Measurements from ENCODE around the gene PYROXD2. TPM values are rescaled to one million over a fixed set of nuclear protein-coding genes. Genes with fewer than 3 reads are reported as not detected.

Gene PYROXD2
- total RNA-seq, 1 donor from 2014 or later, result 7.1 TPM

DNA sequence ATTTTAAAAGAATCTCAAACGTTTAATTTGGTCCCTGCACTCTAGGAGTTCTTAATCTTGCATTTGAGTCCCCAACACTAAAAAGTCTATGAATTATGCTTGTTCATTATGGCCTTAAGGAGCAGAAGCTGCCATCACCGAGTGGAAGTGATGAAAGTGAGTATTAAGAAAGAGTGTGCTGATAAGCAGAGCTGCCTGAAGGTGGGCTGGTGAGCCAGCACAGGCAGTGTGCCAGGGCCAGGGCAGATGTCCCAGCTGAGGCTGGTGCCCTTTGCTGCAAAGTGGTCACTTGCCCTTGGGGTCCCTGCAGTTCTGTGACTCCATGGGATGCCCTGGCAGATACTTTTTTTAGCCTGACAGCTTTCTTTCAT is 74.1 kb downstream of the PYROXD2 start:
- intact Hi-C loops (cut with DNase I), result no loop called here
- DNase-seq (ENCODE audit: extremely low spot score in 2 of 2), result no peak

DNA sequence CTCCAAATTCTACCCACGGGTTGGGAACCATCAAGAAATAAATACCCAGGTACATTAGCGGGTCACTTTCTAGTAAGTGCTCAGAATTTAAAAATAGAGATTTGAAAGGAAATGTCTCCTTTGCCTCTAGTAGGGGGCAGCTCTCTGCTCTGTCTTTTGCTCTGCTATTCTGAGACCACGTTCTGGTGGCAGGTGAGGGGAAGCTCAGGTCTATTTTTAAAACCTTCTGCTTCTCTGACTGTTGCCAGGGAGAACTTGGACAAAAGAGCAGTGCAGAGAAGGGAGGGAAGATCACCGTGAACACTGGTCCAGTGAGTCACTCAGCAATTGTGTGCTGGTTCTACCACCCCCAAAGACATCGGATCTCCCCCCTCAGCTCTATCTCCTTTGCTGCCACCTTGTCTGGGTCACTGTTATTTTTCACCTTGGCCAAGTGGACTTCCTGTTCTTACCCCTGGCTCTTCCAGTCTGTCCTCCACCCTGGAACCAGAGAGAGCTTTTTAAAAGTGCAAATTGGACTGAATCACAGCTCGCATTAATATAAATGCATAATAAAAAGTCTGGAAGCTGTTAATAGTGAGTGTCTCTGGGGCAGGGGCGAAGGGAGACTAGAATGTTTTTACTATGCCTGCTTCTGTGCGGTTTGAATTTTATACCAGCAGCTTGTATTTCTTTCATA is 74.6 kb downstream of the PYROXD2 start:
- no peaks in the 10 kb centered on the region for H3K36me3 ChIP-seq
- TF ChIP-seq, protein P1, sequence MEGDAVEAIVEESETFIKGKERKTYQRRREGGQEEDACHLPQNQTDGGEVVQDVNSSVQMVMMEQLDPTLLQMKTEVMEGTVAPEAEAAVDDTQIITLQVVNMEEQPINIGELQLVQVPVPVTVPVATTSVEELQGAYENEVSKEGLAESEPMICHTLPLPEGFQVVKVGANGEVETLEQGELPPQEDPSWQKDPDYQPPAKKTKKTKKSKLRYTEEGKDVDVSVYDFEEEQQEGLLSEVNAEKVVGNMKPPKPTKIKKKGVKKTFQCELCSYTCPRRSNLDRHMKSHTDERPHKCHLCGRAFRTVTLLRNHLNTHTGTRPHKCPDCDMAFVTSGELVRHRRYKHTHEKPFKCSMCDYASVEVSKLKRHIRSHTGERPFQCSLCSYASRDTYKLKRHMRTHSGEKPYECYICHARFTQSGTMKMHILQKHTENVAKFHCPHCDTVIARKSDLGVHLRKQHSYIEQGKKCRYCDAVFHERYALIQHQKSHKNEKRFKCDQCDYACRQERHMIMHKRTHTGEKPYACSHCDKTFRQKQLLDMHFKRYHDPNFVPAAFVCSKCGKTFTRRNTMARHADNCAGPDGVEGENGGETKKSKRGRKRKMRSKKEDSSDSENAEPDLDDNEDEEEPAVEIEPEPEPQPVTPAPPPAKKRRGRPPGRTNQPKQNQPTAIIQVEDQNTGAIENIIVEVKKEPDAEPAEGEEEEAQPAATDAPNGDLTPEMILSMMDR (IDR thresholded peaks at IDR 0.05), result no peak
- peaks cover 22% of the 10 kb centered on the region for H3K4me1 ChIP-seq
- H3K27ac ChIP-seq, result no peak overlapping the region
- no peaks in the 10 kb centered on the region for H3K27me3 ChIP-seq
- H3K9me3 ChIP-seq, result no peaks in the 10 kb centered on the region
- H3K4me3 ChIP-seq, result no peak overlapping the region
- DNase-seq (ENCODE audit: extremely low spot score in 2 of 2), result no peak
- intact Hi-C loops (cut with DNase I), result no loop called here

More for the DNA sequence above, 74.1 kb downstream of the PYROXD2 start:
- TF ChIP-seq, protein P1 (IDR thresholded peaks at IDR 0.05), result no peak
- TF ChIP-seq POLR2AphosphoS5 (IDR thresholded peaks at IDR 0.05; ENCODE audit: insufficient read depth in 1 of 2, low read depth in 1 of 2) (no peak), POLR2A (IDR thresholded peaks at IDR 0.05) (no peak)
- Histone ChIP-seq H3K27ac (no peak overlapping the region), H3K4me3 (no peak overlapping the region), H3K36me3 (no peaks in the 10 kb centered on the region), H3K27me3 (no peaks in the 10 kb centered on the region), H3K9me3 (no peaks in the 10 kb centered on the region), H3K4me1 (peaks cover 25% of the 10 kb centered on the region)

DNA sequence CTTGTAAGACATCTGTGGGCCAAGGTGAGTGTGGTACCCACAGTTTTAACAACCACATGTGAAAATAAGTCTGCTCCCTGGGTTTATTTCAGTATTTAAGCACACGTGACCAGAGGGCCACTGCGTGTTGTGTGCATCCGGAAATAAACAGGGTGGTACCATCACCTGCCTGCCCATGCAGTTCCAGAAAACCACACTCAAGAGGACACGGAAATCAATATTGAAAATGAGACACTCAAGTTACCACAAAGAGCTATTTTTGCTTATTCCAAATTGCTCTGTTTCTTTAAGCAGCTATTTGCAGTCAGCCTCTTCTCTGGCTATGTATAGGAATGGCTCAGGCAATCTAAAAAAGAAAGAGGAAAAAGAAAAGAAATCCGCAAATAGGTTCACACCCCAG is 75.2 kb downstream of the PYROXD2 start:
- H3K4me3 ChIP-seq, result no peak overlapping the region
- H3K4me1 ChIP-seq, result peaks cover 16% of the 10 kb centered on the region
- no peak for DNase-seq (ENCODE audit: extremely low spot score in 2 of 2)
- no peaks in the 10 kb centered on the region for H3K27me3 ChIP-seq
- TF ChIP-seq POLR2AphosphoS5 (IDR thresholded peaks at IDR 0.05; ENCODE audit: insufficient read depth in 1 of 2, low read depth in 1 of 2) (no peak), POLR2A (IDR thresholded peaks at IDR 0.05) (no peak)
- TF ChIP-seq, protein P1 (IDR thresholded peaks at IDR 0.05), result no peak
- intact Hi-C loops (cut with DNase I), result no loop called here
- no peak overlapping the region for H3K27ac ChIP-seq
- H3K36me3 ChIP-seq, result no peaks in the 10 kb centered on the region
- no peaks in the 10 kb centered on the region for H3K9me3 ChIP-seq

DNA sequence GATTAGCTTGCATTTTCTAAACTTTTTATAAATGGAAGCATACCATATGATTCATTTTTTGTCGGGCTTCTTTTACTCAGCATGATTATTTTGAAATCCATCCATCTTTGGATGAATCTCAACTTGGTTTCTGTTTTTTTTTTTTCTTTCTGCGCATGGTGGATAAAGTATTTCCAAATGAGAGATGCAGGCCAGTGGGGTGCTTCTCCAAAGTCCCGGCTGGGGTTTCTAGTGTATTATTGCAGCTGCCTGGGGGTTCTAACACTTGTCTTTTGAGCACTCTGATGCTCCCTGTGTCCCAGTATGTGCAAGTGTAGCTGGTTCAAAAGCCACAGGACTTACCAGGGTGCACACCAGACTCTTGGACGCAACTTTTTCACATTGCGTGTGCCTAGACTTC is 76.1 kb downstream of the PYROXD2 start:
- TF ChIP-seq POLR2AphosphoS5 (IDR thresholded peaks at IDR 0.05; ENCODE audit: insufficient read depth in 1 of 2, low read depth in 1 of 2) (no peak), POLR2A (IDR thresholded peaks at IDR 0.05) (no peak)
- TF ChIP-seq, protein P1 (IDR thresholded peaks at IDR 0.05), result no peak
- intact Hi-C loops (cut with DNase I), result no loop called here
- H3K4me3 ChIP-seq, result no peak overlapping the region
- H3K4me1 ChIP-seq, result peaks cover 13% of the 10 kb centered on the region
- H3K27me3 ChIP-seq, result no peaks in the 10 kb centered on the region
- no peak for DNase-seq (ENCODE audit: extremely low spot score in 2 of 2)
- H3K36me3 ChIP-seq, result no peaks in the 10 kb centered on the region
- no peak overlapping the region for H3K27ac ChIP-seq
- H3K9me3 ChIP-seq, result no peaks in the 10 kb centered on the region

DNA sequence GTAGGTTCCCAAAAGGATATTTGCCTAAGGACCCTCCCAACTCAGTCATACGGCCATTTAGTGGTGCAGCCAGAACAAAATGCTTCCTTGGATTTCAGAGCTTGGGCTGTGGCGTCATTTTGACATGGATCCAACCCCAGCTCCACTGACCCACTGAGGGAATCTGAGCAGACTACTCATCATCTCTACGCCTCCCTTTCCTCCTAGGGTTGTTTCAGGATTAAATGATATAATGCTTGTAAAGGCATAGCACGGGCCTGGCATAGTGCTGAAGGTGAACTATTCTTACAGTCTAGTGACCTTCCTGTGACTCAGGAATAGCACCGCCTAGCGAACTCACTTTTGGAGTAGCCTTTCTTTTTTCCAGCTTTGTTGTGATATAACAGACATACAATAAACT is 76.7 kb downstream of the PYROXD2 start:
- Histone ChIP-seq H3K9me3 (no peaks in the 10 kb centered on the region), H3K4me3 (no peak overlapping the region), H3K36me3 (no peaks in the 10 kb centered on the region), H3K27me3 (no peaks in the 10 kb centered on the region), H3K4me1 (peaks cover 13% of the 10 kb centered on the region), H3K27ac (no peak overlapping the region)
- no peak for DNase-seq (ENCODE audit: extremely low spot score in 2 of 2)
- TF ChIP-seq POLR2AphosphoS5 (IDR thresholded peaks at IDR 0.05; ENCODE audit: insufficient read depth in 1 of 2, low read depth in 1 of 2) (no peak), POLR2A (IDR thresholded peaks at IDR 0.05) (no peak)
- TF ChIP-seq, protein P1 (IDR thresholded peaks at IDR 0.05), result no peak
- intact Hi-C loops (cut with DNase I), result no loop called here
